ENCODE results near the gene UNK.
"Not testable (repeated sequence)": the region's sequence is repeated elsewhere in the genome, so short reads cannot be mapped to it uniquely, and the experiment has no call there.

The UNK gene

GRCh38 chr17:75853433-75853832, 68.8 kb downstream of the UNK start:
- peak; percentile 62 for DNase-seq (ENCODE audit: low spot score)

DNA sequence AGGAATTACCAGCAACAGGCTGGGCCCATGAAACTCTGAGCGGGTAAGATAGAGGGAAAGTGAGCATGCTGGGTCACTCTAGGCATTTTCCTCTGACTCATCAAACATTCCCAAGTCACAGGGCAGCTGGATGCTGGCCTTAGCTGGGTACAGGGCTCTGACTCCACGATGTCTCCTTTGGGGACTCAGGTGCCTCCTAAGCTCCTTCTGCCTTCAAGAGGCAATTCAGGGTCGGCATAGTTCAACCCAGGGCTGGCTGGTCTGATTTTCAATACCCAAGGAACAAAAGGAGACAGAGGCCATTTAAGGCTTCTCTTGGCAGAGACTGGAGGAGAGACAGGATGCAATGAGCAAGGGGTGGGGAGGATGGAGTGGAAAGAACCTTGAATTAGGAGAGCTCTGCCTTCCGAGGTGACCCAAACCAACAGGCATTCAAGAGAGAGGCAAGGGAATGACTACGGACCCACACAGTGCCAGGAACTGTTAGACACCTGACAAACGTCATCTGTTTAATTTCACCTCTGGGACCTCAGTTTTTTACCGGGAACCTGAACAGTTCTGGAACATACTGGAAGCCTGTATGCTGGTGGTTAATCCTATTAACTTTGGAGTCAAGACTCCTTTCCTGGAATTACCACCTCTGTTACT, 69.6 kb downstream of the UNK start:
- DNase-seq (ENCODE audit: low spot score), result peak; percentile 90

- no peak for DNase-seq (ENCODE audit: low spot score)
Observed at GRCh38 chr17:75854881-75855309, 70.3 kb downstream of the UNK start.

GRCh38 chr17:75855310-75856061, 70.9 kb downstream of the UNK start, which contains the start of gene WBP2:
Gene WBP2, minus strand, starts transcription at chr17:75855335. Its CDS starts 38 bp downstream, at chr17:75855297.
- peak; percentile 99 for DNase-seq (ENCODE audit: low spot score)

DNA sequence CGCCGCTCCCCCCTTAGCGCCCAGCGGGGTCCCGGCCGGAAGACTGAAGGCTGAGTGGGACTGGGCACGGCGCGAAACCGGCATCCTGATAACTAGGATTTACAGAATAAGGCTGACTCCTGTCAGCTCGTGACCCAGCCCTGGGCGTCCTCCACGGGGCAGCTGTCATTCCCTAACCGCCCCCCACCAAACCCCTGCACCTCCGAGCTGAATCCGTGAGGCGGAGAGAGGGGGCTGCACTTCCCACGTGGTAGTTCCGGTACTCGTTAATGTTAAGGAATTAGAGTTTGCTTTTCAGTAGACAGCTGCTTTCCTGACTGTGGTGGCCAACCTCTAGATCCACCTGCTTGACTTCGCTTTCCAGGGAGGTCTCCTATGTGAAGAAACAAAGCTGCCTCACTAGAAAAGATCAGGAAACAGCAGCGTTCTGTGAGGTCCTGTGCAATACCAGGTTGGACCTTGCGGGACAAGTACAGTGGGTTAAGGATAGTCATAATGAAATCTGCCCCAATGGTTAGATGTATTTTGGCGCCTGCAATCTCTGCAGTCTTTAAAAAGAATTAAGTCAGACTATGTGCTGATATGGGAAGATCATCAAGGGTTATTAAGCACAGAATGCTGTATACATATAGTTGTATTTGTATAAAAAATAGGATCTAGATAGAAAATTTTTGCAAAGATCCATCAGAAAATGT, 71.6 kb downstream of the UNK start:
- peak; percentile 54 for DNase-seq (ENCODE audit: low spot score)

DNA sequence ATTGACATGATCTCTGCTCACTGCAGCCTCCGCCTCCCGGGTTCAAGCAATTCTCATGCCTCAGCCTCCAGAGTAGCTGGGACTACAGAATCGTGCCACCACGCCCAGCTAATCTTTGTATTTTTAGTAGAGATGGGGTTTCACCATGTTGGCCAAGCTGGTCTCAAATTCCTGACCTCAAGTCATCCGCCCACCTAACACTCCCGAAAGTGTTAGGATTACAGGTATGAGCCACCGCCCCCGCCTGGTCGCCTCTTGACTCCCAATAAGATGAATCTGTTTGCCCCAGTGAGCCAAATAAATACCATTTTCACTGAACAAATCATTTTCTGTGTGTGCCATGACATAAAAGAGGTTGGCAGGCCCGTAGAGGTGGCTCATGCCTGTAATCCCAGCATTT, 74.8 kb downstream of the UNK start:
- not testable (repeated sequence) for DNase-seq (ENCODE audit: low spot score)

- DNase-seq (ENCODE audit: low spot score), result no peak
Observed at GRCh38 chr17:75861927-75862317, 77.3 kb downstream of the UNK start.

DNA sequence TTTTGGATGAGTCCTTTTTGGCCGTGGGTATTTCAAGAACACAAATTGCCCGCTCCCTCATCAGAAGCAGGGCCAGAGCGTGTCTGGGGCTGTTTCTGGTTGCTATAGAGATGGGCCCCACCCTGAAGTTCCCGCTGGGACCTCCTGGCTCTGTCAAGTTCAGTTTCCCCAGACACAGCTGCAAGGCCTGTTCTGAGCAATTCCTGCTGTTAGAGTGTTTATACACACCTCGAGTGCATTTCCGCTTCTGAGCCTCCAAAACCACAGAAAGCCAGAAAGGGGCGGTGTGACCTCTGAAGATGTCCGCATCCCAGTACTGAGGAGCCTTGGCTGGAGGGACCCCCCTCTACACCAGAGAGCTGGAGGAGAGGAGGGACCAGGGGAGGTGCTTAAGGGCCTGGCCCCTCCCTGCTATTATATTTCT, 79.9 kb downstream of the UNK start:
- DNase-seq (ENCODE audit: low spot score), result peak; percentile 87

GRCh38 chr17:75864887-75865286, 80.3 kb downstream of the UNK start:
- DNase-seq (ENCODE audit: low spot score), result not testable (repeated sequence)

GRCh38 chr17:75865404-75866188, 81.0 kb downstream of the UNK start:
- not testable (repeated sequence) for DNase-seq (ENCODE audit: low spot score)

DNA sequence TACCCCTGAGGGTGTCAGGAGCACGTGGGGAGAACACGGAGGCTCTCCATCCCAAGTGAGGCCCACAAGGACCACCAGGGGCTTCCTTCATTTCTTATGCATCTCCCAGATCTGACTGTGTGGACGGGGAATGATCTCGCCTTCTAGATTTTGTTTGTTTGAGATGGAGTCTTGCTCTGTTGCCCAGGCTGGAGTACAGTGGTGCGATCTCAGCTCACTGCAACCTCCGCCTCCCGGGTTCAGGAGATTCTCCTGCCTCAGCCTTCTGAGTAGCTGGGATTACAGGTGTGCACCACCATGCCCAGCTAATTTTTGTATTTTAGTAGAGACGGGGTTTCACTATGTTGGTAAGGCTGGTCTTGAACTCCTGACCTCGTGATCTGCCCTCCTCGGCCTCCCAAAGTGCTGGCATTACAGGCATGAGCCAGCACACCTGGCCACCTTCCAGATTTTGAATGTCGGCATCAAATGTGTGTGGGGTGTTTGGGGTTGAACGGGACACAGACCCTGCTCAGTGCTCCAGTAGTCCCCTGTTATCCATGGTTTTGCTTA, 84.2 kb downstream of the UNK start:
- not testable (repeated sequence) for DNase-seq (ENCODE audit: low spot score)

DNA sequence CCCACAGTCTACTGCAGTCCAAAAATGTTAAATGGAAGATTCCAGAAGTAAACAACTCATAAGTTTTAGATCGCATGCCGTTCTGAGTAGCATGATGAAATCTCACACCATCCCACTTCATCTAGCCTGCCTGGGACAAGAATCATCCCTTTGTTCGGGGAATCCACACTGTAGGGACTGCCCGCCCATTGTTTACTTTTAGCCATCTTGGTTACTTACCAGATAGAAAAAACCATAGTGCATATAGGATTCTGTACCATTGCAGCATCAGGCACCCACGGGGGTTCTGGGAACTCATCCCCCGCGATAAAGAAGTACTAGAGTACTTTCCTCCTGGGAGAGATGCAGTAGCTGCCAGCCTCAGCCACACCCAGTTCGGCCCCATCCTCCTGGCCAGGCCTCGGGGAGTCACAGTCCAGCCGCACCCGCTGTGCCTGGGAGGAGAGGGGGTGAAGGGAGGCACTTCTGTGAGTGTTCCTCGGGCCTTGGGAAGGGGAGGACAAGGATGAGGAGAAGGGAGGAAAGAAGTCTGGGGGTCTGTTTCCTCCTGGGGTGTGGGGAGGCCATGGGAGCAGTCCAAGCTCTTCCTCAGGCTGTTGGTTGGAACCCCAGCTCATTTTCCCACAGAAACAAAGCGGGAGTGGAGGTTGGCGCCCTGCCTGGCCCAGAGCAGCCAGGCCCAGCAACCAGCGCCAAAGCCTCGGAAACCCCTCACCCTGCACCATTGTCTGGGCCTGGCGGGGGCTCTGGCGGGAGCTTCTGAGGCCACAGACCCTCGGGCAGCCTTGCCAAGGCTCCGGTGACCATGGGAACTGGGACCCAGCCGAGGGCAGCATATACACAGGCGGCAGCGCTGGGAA, 84.9 kb downstream of the UNK start:
- no peak for DNase-seq (ENCODE audit: low spot score)

- not testable (repeated sequence) for DNase-seq (ENCODE audit: low spot score)
Observed at GRCh38 chr17:75870228-75870627, 85.6 kb downstream of the UNK start.

GRCh38 chr17:75872434-75873351, 88.1 kb downstream of the UNK start:
- peak; percentile 97 for DNase-seq (ENCODE audit: low spot score)

DNA sequence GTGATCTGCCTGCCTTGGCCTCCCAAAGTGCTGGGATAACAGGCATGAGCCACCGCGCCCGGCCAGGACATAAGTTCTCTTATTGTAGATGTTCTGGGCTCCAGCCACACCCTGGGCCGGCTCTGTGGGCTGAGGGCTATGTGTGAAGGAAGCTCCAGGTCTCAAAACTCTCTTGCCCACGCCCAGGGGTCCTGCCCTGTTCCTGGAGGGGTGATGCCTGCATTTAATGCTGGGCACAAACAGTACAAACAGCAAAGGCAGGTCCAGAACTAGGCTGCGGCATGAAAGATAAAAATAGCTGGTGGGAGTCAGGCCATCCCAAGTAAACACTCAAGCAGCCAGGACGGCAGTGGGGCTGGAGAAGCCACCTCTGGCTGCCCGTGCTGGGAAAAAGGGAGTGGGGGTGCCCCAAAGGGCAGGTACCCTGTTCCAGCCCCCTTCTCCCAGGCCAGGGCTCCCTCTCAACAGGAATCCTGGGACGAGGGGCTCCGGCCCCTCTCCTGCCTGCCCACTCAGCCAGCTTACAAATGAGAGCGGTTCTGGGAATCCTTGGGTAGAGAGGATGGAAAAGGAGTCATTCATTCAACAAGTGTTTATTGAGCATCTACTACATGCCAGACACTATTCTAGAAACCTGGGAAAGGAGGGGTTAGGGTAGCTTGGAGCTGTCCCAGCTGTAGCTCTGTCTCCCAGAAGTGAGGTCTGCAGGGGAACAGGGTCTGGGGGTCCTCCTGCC, 89.1 kb downstream of the UNK start:
- no peak for DNase-seq (ENCODE audit: low spot score)

GRCh38 chr17:75874323-75875181, 89.9 kb downstream of the UNK start:
- no peak for DNase-seq (ENCODE audit: low spot score)
